Measurements from ENCODE around the gene RSPO4. TPM values are rescaled to one million over a fixed set of nuclear protein-coding genes. Genes with fewer than 3 reads are reported as not detected.

RSPO4 gene
- total RNA-seq, 1 donor from 2014 or later, result 0.11 TPM

- intact Hi-C loops (cut with micrococcal nuclease), result no loop called here
- Mint-ChIP-seq H3K4me3 (no peak overlapping the region), H3K4me1 (no peaks in the 10 kb centered on the region), H3K9me3 (no peaks in the 10 kb centered on the region), H3K27me3 (peaks cover 28% of the 10 kb centered on the region), H3K27ac (no peak overlapping the region), H3K36me3 (ENCODE audit: low read depth) (no peaks in the 10 kb centered on the region)
- DNase-seq, result no peak
- ChIA-PET CTCF (no interaction called here), POLR2A (no interaction called here)
- ATAC-seq (ENCODE audit: low read depth), result no peak
- no peak for TF ChIP-seq CTCF (IDR thresholded peaks at IDR 0.05)
These were observed 5.1 kb downstream of the RSPO4 start for GRCh38 chr20:997016-997415.

- Mint-ChIP-seq H3K27ac (no peak overlapping the region), H3K4me3 (no peak overlapping the region), H3K4me1 (no peaks in the 10 kb centered on the region), H3K9me3 (no peaks in the 10 kb centered on the region), H3K27me3 (peaks cover 24% of the 10 kb centered on the region), H3K36me3 (ENCODE audit: low read depth) (no peaks in the 10 kb centered on the region)
- intact Hi-C loops (cut with micrococcal nuclease), result no loop called here
- TF ChIP-seq CTCF (IDR thresholded peaks at IDR 0.05), result no peak
- ATAC-seq (ENCODE audit: low read depth) (no peak), DNase-seq (no peak)
- CTCF ChIA-PET, result no interaction called here
- POLR2A ChIA-PET, result no interaction called here
These were observed 6.9 kb downstream of the RSPO4 start for GRCh38 chr20:995170-995569.

GRCh38 chr20:992801-993535 is 9.1 kb downstream of the RSPO4 start:
- no peak for TF ChIP-seq CTCF (IDR thresholded peaks at IDR 0.05)
- no peaks in the 10 kb centered on the region for H3K9me3 Mint-ChIP-seq
- H3K27me3 Mint-ChIP-seq, result peaks cover 31% of the 10 kb centered on the region
- DNase-seq, result no peak
- H3K4me3 Mint-ChIP-seq, result no peak overlapping the region
- intact Hi-C loops (cut with micrococcal nuclease), result no loop called here
- ChIA-PET CTCF (no interaction called here), POLR2A (no interaction called here)
- H3K36me3 Mint-ChIP-seq (ENCODE audit: low read depth), result no peaks in the 10 kb centered on the region
- H3K27ac Mint-ChIP-seq, result no peak overlapping the region
- no peak for ATAC-seq (ENCODE audit: low read depth)
- no peaks in the 10 kb centered on the region for H3K4me1 Mint-ChIP-seq

GRCh38 chr20:991850-992249 is 10.3 kb downstream of the RSPO4 start:
- Mint-ChIP-seq H3K9me3 (no peaks in the 10 kb centered on the region), H3K4me3 (no peak overlapping the region), H3K27me3 (peaks cover 36% of the 10 kb centered on the region), H3K4me1 (no peaks in the 10 kb centered on the region), H3K27ac (no peak overlapping the region), H3K36me3 (ENCODE audit: low read depth) (no peaks in the 10 kb centered on the region)
- ATAC-seq (ENCODE audit: low read depth) (no peak), DNase-seq (no peak)
- CTCF ChIA-PET, result no interaction called here
- no peak for TF ChIP-seq CTCF (IDR thresholded peaks at IDR 0.05)
- POLR2A ChIA-PET, result no interaction called here
- intact Hi-C loops (cut with micrococcal nuclease), result no loop called here

GRCh38 chr20:990293-990959 is 11.7 kb downstream of the RSPO4 start:
- CTCF ChIA-PET, result no interaction called here
- TF ChIP-seq CTCF (IDR thresholded peaks at IDR 0.05), result no peak
- no peak overlapping the region for H3K27ac Mint-ChIP-seq
- POLR2A ChIA-PET, result no interaction called here
- intact Hi-C loops (cut with micrococcal nuclease), result no loop called here
- H3K9me3 Mint-ChIP-seq, result no peaks in the 10 kb centered on the region
- no peak overlapping the region for H3K4me3 Mint-ChIP-seq
- DNase-seq (no peak), ATAC-seq (ENCODE audit: low read depth) (no peak)
- H3K36me3 Mint-ChIP-seq (ENCODE audit: low read depth), result no peaks in the 10 kb centered on the region
- H3K4me1 Mint-ChIP-seq, result no peaks in the 10 kb centered on the region
- peaks cover 46% of the 10 kb centered on the region for H3K27me3 Mint-ChIP-seq

Measured in activated B cell treated with CpG ODN at 0.5 μM for 24 hours (primary cell).